Pulmonary artery endothelial cell (primary cell): Measurements from ENCODE around the gene FOLR1. TPM values are rescaled to one million over a fixed set of nuclear protein-coding genes. Genes with fewer than 3 reads are reported as not detected.
"Not testable (repeated sequence)": the region's sequence is repeated elsewhere in the genome, so short reads cannot be mapped to it uniquely, and the experiment has no call there.

ENCODE experiments used
- DNase-seq: peaks from one replicate; pipeline ENCODE4 v3.0.0-alpha.2; 2011; ENCODE audit warnings: low read depth, low spot score
- total RNA-seq: library from RNA; depleted of rRNA; stranded (reverse); fragments of >200 nt; gene quantifications from 2 replicates; pipeline ENCODE4 v1.2.3, GENCODE V29; 2014

Gene FOLR1
- total RNA-seq, result not detected in 2 replicates

GRCh38 chr11:72191961-72192381 is at the start of gene FOLR1:
Gene FOLR1 (plus strand): TSS chr11:72192140. CDS start chr11:72192174, 34 bp downstream.
- DNase-seq, result no peak

- not testable (repeated sequence) for DNase-seq
Observed at GRCh38 chr11:72142543-72142942, 49.4 kb upstream of the FOLR1 start.

DNA sequence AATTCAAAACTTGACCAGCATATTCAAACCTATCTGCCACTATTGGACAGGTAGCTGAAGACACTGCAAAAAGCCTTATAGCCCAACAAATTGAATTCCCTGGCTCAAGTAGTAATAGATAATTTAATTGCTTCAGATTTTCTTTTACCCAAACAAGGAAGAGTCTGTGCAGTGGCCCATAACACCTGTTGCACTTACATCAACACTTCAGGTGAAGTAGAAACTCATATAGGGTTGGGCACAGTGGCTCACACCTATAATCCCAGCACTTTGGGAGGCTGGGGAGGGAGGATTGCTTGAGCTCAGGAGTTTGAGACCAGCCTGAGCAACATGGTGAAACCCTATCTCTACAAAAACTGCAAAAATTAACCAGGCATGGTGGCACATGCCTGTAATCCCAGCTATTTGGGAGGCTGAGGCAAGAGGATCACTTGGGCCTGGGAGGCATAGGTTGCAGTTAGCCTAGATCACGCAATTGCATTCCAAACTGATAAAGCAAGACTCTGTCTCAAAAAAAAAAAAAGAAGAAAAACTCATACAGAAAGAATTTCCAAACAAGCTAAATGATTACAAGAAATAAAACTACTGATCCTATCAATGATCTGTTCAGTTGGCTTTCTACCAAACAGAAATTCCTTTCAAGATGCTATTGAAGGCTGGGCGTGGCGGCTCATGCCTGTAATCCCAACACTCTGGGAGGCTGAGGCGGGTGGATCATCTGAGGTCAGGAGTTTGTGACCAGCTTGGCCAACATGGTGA is 47.0 kb upstream of the FOLR1 start:
- no peak for DNase-seq

GRCh38 chr11:72146625-72147024 is 45.3 kb upstream of the FOLR1 start:
- no peak for DNase-seq

DNA sequence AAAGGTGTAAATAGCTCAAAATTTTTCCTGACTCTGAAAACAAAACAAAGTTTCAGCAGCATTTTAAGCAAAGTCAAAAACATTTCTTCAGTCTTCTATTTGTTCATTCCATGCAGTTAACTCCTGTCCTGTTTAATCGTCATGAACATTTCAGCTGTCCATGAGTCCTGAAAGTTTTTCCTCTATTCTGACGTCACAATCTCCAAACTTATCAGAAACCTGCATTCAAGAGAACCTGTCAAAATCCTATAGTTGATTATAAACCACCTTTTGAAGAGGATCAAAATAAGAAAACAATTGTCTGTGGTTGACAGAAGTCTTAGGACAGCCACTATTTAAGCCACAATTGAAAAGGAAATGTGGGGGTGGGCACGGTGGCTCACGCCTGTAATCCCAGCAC is 41.1 kb upstream of the FOLR1 start:
- no peak for DNase-seq

GRCh38 chr11:72153874-72154273 is 38.1 kb upstream of the FOLR1 start:
- not testable (repeated sequence) for DNase-seq

DNA sequence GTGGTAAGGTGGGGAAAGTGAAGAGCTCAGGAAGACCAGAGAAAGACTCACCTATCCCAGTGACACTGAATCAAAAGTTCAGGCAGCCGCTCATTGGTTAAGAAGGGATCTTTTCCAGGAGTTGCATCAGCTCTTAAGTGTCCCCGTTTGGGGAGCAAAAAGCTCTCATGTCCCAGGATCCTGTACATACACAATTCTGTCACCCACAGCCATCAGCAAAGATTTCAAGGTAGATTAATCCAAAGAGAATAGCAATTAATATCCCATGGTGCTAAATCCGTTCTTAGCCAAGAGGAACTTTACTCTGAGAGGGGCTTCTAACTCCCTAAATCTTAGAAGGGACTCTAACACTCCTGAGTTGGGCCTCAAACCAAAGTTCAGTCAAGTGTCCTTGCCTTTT is 37.1 kb upstream of the FOLR1 start:
- DNase-seq, result no peak

GRCh38 chr11:72155751-72156150 is 36.2 kb upstream of the FOLR1 start:
- DNase-seq, result no peak

DNA sequence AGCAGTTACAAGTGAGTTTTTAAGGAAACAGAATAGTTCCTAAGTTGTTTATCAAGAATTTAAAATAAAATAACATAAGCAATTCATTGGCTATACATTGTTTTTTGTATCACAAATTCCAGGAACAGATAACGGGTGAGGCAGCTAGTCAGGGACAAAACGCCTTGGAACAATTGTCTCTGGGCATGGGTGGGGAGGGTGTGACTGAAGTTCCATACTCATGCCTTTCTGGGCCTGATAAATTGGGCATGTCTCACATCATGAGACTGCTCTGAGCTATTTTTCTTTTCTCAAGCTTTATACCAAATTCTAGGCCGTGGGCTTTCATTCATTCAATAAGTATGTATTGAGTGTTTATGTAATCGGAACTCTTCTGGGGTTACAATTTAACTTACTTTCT is 34.8 kb upstream of the FOLR1 start:
- DNase-seq, result no peak

GRCh38 chr11:72160319-72160718 is 31.6 kb upstream of the FOLR1 start:
- DNase-seq, result no peak

DNA sequence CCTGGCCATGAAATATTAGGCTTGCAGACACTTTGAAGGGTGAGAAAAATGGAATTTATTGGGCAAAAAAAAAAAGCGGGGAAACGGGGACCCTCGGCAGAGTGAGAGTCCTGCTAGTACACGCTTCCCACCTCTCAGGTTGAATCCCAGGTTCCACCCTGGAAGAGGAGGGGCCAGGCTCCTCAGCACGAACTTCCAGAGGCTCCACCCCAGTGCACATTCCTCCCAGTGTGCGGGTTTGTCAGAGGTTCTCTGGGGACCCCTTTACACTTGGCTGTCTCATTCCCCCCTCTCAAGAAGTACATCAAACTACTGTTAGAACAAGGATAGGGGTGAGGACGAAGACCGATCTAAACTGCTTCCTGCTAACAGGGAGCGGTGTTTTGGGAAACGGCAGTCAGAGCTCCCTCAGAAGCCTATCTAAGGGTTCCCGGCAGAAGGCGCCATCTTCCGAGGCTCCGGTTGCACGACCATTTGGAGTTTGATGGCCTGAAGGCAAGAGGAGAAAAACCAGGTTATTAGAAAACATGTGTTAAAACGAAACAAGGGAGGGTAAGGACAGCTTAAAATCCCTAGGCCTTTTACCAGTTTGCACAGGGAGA is 28.9 kb upstream of the FOLR1 start:
- no peak for DNase-seq

DNA sequence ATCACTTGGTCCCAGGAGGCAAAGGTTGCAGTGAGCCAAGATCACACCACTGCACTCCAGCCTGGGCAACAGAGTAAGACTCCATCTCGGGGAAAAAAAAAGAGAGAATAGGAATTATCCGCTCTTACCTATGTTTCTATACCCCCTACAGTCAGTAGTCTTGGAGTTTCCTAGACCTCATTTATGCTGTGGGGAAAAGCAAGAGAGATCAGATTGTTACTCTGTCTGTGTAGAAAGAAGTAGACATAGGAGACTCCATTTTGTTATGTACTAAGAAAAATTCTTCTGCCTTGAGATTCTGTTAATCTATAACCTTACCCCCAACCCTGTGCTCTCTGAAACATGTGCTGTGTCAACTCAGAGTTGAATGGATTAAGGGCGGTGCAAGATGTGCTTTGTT is 27.8 kb upstream of the FOLR1 start:
- not testable (repeated sequence) for DNase-seq

DNA sequence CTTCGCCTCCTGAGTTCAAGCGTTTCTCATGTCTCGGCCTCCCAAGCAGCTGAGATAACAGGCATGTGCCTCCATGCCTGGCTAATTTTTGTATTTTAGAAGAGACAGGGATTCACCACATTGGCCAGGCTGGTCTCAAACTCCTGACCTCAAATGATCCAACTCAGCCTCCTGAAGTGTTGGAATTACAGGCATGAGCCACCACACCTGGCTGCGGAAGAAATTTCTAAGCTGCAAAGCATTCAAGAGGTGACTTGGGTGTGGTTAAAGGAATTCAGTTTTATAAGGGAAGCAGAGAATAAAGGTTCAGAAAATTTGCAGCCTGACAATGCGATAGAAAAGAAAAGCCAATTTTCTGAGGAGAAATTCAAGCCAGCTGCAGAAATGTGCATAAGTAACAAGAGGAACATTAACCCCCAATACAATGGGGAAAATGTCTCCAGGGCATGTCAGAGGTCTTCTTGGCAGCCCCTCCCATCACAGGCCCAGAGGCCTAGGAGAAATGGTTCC is 22.8 kb upstream of the FOLR1 start:
- not testable (repeated sequence) for DNase-seq

GRCh38 chr11:72169754-72170153 is 22.2 kb upstream of the FOLR1 start:
- not testable (repeated sequence) for DNase-seq

DNA sequence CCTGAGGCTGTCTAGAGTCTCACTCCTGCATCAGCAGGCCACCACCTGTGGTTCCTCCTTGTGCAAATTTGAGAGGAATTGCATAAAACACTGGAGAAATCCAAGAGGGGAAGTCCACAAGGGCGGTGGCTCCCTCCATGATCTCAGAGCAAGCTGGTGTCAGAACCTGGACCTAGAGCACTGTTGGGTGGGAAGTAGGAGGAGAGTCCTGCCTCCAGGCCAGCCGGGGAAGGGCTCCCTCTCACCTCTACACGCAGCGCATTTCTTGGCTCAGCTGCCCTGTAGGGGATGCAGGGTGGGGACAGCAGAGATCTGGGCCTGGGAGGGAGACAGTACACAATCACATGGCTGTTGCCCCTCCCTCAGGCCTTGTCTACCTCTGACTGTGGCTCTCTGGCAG is 19.9 kb upstream of the FOLR1 start:
- not testable (repeated sequence) for DNase-seq

DNA sequence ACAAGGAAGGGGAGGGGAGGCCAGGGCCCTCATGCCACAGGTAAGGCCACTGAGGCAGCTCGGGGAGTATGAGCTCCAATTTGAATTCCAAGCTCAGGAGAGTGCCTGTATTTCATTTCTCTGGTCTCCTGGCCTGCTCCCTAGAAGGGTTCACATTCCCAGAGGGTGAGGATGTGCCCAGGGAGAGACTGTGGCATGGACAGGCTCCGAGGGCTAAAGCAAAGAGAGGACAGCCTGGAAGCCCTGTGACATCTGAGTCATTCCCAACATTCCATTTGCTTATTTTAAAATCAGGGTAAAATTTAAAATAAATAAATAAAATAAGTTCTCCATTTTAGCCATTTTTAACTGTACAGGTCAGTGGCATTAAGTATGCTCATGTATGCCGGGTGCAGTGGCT is 18.6 kb upstream of the FOLR1 start:
- DNase-seq, result no peak

DNA sequence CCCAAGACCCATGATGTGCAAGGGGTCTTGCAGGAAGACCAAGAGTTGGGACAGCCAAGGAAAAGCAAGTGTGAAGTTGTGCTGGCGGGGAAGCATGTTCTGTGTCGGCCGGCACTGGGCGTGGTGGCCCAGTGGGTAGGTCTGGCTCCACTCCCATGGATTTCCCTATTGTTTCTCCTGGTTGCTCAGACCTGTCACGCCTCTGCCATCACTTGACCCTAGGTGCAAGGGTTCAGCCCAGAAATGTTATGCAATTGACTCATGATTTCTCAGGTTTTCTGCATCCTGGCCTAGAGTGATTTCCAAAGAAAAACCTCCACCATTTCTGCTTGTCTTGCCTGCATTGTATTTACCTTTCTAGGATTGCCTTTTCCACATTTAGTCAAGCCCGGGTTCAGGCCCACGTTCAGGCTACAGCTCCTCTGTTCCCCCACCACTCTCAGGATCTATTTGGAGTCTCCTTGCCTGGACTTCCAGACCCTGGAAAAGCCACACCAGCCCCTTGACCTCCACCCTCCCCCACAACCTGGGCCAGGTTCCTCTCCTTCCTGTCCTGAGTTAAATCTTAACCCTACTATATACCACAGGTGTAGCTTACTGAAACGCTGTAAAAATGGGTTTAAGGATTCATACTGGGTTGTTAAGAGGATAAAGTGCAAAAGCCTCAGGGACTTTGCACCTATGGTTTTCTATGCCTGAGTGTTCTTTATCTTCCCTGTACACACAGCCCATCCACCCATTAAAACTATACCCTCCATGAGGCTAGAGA is 17.5 kb upstream of the FOLR1 start:
- no peak for DNase-seq

DNA sequence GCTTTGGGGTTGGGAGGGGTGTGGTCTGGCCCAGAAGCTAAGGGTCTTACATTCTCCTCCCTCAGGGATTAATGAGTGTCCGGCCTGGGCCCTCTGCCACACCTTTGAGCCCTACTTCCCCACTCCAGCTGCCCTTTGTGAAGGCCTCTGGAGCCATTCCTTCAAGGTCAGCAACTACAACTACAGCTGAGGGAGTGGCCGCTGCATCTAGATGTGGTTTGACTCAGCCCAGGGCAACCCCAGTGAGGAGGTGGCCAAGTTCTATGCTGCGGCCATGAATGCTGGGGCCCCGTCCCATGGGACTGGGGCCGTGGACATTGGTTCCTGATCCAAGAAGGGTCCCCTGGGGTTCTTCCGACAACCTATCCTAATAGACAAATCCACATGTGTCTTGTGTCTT is 14.3 kb upstream of the FOLR1 start:
- no peak for DNase-seq

- DNase-seq, result no peak
Observed at GRCh38 chr11:72179049-72179803, 12.7 kb upstream of the FOLR1 start.

- DNase-seq, result no peak
Observed at GRCh38 chr11:72179804-72180396, 12.0 kb upstream of the FOLR1 start.
